ENCODE data around the gene STX12. TPM values are rescaled to one million over a fixed set of nuclear protein-coding genes. Genes with fewer than 3 reads are reported as not detected.

The STX12 gene
- total RNA-seq, 1 donor from 2014 or later, result 26.8 TPM

GRCh38 chr1:27755865-27756264 is 17.2 kb upstream of the STX12 start:
- no peak for DNase-seq (ENCODE audit: low spot score in 2 of 2, unreplicated experiment in 2 of 2)
- Mint-ChIP-seq H3K4me3 (no peak overlapping the region), H3K27ac (no peak overlapping the region), H3K4me1 (no peaks in the 10 kb centered on the region), H3K9me3 (no peaks in the 10 kb centered on the region), H3K27me3 (ENCODE audit: low read depth) (no peaks in the 10 kb centered on the region), H3K36me3 (peaks cover 16% of the 10 kb centered on the region)
- no peak for TF ChIP-seq CTCF (IDR thresholded peaks at IDR 0.05; ENCODE audit: unreplicated experiment)

DNA sequence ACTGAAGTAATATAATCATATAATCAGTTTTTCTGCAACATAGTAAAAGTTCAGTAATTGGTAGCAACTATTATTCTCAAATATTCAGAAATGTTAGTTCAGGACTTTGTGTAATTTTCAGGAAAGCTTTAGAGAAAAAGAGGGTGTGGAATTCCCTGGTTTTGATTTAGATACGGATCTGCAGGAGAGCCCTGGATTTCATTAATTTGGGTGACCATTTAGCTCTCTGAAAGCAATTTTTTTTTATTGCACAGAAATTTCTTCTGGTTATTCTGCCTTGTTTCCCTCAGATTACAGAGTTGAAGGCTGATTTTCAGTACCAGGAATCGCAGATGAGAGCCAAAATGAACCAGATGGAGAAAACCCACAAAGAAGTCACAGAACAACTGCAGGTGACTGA is 13.8 kb upstream of the STX12 start:
- Mint-ChIP-seq H3K27ac (no peak overlapping the region), H3K27me3 (ENCODE audit: low read depth) (no peaks in the 10 kb centered on the region), H3K4me3 (no peak overlapping the region), H3K36me3 (peaks cover 14% of the 10 kb centered on the region), H3K4me1 (no peaks in the 10 kb centered on the region), H3K9me3 (no peaks in the 10 kb centered on the region)
- no peak for DNase-seq (ENCODE audit: low spot score in 2 of 2, unreplicated experiment in 2 of 2)
- no peak for TF ChIP-seq CTCF (IDR thresholded peaks at IDR 0.05; ENCODE audit: unreplicated experiment)

DNA sequence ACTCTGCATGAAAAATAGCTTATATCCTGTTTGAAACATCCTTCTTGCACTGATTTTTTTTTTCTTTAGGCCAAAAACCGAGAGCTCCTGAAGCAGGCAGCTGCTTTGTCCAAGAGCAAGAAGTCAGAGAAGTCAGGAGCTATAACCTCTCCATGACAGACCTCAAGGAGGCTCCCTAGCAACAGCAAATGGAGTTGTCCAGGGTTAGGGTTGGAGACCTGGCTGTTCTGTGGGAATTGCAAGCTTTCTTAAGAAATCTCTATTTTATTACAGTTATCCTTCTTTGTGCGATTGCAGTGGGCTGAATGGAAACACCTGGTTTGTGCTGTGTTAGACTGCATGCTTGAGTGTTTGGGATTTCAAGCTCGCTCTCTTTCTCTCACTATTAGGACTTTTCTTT is 12.6 kb upstream of the STX12 start:
- Mint-ChIP-seq H3K9me3 (no peaks in the 10 kb centered on the region), H3K36me3 (peaks cover 14% of the 10 kb centered on the region), H3K27ac (no peak overlapping the region), H3K4me3 (no peak overlapping the region), H3K27me3 (ENCODE audit: low read depth) (no peaks in the 10 kb centered on the region), H3K4me1 (no peaks in the 10 kb centered on the region)
- DNase-seq (ENCODE audit: low spot score in 2 of 2, unreplicated experiment in 2 of 2), result no peak
- no peak for TF ChIP-seq CTCF (IDR thresholded peaks at IDR 0.05; ENCODE audit: unreplicated experiment)

DNA sequence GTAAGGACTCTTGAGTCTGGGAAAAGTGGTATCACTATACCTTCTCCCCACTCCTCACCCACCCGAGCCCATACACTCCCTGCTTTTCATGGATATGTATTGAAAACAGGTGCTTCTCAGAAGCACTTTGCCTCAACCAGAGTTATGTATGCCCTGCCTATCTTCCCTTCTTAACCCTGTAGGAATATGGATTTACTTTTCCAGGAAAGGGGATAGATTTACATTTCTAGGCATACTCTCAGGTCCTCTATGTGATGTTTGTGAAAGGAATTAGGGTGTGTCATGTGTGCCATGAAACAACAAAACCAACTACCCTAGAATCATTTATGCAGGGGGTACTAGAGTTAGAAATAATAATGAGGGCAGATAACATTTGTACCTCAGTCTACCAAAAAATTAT is 11.0 kb upstream of the STX12 start:
- Mint-ChIP-seq H3K4me1 (no peaks in the 10 kb centered on the region), H3K27me3 (ENCODE audit: low read depth) (no peaks in the 10 kb centered on the region), H3K4me3 (no peak overlapping the region), H3K27ac (no peak overlapping the region), H3K36me3 (peaks cover 10% of the 10 kb centered on the region), H3K9me3 (no peaks in the 10 kb centered on the region)
- no peak for DNase-seq (ENCODE audit: low spot score in 2 of 2, unreplicated experiment in 2 of 2)
- TF ChIP-seq CTCF (IDR thresholded peaks at IDR 0.05; ENCODE audit: unreplicated experiment), result no peak

- Mint-ChIP-seq H3K36me3 (peaks cover 6% of the 10 kb centered on the region), H3K4me3 (no peak overlapping the region), H3K4me1 (no peaks in the 10 kb centered on the region), H3K27ac (no peak overlapping the region), H3K27me3 (ENCODE audit: low read depth) (no peaks in the 10 kb centered on the region), H3K9me3 (no peaks in the 10 kb centered on the region)
- TF ChIP-seq CTCF (IDR thresholded peaks at IDR 0.05; ENCODE audit: unreplicated experiment), result no peak
- no peak for DNase-seq (ENCODE audit: low spot score in 2 of 2, unreplicated experiment in 2 of 2)
Observed at GRCh38 chr1:27763358-27763757, 9.7 kb upstream of the STX12 start.

GRCh38 chr1:27770293-27770830 is 2.7 kb upstream of the STX12 start:
- Mint-ChIP-seq H3K4me1 (peaks cover 11% of the 10 kb centered on the region), H3K9me3 (no peaks in the 10 kb centered on the region), H3K36me3 (no peaks in the 10 kb centered on the region), H3K27ac (no peak overlapping the region), H3K27me3 (ENCODE audit: low read depth) (no peaks in the 10 kb centered on the region), H3K4me3 (no peak overlapping the region)
- DNase-seq (ENCODE audit: low spot score in 2 of 2, unreplicated experiment in 2 of 2), result no peak
- TF ChIP-seq CTCF (IDR thresholded peaks at IDR 0.05; ENCODE audit: unreplicated experiment), result no peak
